CD4-positive, alpha-beta T cell treated with Interleukin-17A for 4 hours (primary cell): Measurements from ENCODE around the gene RTL10.
A peak's percentile ranks its signal among the peaks of the same experiment; 100 is the strongest.
"Not testable (repeated sequence)": the region's sequence is repeated elsewhere in the genome, so short reads cannot be mapped to it uniquely, and the experiment has no call there.

Experiments used
- DNase-seq: peaks from one replicate; pipeline ENCODE4 v3.0.0-alpha.2; 2020; ENCODE audit warnings: mixed read lengths

The RTL10 gene

DNA sequence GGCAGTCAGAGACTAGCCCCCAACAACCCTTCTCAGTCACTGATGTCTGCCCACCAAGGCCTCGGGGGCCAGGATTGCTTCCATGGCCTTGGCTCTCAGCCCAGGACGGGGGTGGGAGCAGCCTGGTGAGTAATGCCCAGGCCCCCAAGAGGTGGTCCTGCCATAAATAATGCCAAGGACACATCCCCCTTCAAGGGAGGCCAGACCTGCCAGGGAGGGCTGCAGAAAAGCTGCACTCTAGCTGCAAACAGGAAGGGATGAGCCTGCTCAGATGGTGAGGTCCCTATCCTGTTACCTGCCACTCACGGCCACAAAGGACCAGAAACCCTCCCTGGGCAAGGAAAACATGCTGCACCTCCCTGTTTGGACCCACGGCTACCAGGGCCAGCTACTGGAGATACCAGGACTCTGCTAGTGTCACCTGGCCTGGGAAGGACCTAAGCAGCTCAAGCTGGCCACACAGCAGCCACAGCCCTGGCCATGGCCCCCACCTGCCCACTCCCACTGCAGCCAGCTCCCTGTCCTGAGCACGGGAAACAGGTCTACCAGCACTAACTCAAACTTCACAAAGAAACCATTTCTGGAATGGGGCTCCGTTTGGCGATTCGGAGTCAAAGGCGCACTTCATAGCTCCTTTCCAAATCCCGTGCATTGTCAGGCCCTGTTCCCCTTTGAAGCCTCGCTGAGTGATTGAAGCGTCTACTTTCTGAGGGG, 12.1 kb downstream of the RTL10 start:
- no peak for DNase-seq

DNA sequence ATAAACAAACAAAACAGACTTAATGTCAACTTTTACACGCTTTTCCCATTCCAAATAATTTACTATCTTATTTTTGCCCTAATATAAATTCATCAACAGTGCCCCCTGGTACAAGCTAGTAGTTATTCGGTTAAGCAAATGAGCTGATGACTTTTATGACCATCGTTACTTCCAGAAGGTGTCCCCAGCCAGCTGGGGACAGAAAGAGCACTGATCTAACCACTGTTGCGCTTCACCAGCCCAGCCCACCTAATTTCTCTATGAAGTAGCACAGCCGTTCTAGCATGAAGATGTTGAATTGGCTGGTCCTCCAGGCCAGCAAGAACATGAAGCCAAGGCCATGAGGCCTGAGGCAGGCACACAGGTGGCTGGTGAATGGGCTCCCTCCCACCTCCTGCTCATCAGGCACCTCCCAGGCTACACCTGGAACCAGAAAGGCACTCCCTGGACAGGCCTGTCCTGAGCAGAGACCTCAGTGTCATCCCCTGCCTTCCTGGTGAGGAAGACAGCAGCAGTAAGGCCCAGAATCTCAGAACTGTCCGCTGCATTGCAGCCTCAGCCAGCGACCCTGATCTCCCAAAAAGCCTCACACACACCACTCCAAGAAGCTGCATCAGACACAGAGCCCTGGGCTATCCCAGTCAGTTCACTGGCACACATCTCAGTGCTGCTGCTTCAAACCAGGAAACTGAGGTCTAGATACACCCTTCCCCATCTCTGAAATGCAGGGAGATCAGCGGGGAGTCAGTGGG, 12.9 kb downstream of the RTL10 start:
- DNase-seq = peak; percentile 1

GRCh38 chr22:19840955-19841640, 13.6 kb downstream of the RTL10 start:
- DNase-seq = no peak

DNA sequence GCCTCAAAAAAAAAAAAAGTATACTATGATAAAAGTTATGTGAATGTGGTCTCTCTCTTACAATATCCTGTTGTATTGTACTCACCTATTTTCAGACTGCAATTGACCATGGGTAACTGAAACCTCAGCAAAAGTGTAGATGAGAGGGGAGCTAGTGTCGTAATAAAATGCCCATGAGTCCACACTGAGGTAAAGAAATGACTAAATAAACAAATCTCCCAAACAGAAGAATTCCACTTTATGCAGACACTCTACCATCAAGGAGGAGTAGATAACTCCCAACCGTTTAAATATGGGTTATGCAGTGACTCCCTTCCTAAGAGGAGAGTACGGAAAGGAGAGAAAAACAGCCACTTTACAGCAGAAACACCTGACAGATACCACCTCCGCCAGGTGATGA, 14.6 kb downstream of the RTL10 start:
- DNase-seq = no peak

- no peak for DNase-seq
Observed at GRCh38 chr22:19837915-19838314, 16.8 kb downstream of the RTL10 start.

GRCh38 chr22:19836512-19836911, 18.2 kb downstream of the RTL10 start:
- DNase-seq = no peak

- DNase-seq = no peak
Observed at GRCh38 chr22:19834599-19834998, 20.1 kb downstream of the RTL10 start.

GRCh38 chr22:19833327-19833726, 21.3 kb downstream of the RTL10 start:
- DNase-seq = not testable (repeated sequence)

DNA sequence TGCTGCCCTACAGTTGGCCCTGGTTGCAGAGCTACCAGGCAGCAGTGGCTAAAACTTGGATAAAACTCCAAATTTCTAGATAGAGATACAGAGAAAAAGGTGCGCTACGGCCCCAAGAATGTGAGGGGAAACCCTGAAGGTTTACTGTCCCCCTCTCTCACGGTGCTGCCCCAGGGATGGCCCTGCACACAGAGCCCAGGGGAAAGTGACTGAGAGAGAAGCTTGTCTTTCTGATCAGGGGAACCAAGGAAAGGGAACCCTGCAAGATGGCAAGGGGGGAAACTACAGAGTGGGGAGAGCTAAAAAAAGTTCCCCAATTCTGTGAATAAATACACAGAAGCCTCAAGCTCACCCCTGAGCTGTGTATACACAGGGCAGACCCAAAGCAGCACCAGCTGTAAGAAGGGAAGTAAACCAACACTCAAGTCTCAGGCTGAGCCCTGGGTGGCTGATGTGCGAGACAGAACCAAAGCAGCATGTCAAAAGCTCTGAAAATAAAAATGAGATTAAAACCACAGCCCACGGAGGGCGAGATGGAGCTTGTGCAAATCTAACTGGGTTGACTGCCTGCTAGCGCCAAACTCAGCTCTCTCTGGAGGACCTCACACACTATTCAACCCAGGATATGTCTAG, 22.1 kb downstream of the RTL10 start:
- no peak for DNase-seq

DNA sequence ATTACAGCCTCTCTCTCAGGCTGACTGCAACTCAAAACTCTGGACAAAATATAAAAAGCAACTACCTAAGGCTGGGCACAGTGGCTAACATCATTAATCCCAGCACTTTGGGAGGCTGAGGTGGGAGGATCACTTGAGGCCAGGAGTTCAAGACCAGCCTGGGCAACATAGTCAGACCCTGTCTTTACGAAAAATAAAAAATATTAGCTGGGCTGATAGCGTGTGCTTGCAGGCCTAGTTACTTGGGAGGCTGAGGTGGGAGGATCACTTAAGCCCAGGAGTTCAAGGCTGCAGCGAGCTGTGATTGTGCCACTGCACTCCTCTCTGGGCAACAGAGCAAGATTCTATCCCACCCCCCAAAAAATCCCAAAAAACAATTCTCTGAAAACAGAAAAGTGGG, 22.7 kb downstream of the RTL10 start:
- not testable (repeated sequence) for DNase-seq

GRCh38 chr22:19831016-19831415, 23.7 kb downstream of the RTL10 start:
- no peak for DNase-seq

DNA sequence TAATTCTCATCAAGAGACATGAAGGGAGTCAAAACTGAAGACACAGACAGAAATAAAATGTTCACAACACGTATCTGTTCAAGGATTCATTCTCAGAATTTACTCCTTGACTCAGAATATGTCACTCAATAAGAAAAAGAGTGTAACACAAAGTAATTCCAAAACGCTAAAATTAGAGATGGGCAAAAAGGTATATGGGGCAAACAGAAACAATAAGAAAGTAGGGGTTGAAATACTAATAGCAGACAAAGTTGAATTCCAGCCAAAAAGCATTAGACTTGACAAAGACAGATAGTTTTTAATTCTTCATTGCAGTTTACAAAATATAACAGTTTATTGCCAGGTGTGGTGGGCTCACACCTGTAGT, 26.7 kb downstream of the RTL10 start:
- no peak for DNase-seq

GRCh38 chr22:19827341-19828034, 27.2 kb downstream of the RTL10 start:
- DNase-seq = no peak

- DNase-seq = no peak
Observed at GRCh38 chr22:19826619-19826950, 28.1 kb downstream of the RTL10 start.

GRCh38 chr22:19825904-19826618, 28.6 kb downstream of the RTL10 start:
- DNase-seq = no peak

DNA sequence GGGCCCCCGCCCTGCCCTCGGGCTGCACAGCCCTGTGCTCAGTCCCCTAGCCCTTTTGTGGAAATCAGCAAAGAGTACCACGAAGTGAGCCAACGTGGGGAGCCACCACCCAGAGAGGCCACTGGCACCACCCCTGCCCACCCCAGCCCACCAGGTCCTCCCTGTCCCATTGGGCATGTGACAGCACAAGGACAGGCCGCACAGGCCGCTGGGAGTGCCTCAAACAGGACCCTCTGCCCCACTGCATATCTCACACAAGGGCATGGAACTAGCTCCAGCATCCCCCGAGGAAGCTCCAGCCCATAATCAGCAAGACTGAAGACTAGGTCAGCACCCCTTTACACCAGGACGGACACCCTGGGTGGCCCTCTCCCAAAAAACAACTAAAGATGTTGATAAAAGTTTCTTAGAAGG, 29.7 kb downstream of the RTL10 start:
- no peak for DNase-seq

DNA sequence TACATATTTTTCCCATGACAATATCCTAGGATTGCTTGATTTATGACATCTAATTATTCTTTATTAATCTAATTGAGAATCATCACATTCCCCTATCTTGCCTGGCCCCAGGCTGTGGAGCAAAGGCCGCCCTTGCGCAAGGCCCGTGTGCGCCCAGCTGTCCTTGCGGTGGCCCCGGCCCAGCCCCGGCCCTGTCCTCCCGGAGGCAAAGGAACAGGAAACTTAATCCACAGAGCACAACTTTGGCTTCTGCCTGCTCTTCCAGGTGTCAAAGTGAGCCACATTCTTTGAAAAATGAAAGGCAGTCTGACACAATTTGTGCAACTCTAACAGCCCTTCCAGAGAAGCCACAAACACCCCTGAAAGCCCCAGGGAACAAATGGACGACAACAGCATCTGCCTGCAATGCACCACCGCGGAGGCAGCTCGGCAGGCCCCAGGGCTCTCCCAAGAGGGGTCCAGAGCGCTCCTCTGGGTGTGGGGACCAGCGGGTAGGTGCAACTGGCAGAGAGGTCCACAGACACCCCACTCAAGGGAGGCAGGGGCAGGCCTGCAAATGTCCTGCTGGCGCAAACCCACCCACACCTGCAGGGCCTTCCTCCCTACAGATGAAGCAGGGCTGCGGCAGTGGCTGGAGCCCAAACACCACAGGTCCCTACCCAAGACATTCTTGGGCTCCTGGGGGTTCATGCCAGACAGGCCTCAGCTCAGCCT, 30.3 kb downstream of the RTL10 start:
- no peak for DNase-seq

DNA sequence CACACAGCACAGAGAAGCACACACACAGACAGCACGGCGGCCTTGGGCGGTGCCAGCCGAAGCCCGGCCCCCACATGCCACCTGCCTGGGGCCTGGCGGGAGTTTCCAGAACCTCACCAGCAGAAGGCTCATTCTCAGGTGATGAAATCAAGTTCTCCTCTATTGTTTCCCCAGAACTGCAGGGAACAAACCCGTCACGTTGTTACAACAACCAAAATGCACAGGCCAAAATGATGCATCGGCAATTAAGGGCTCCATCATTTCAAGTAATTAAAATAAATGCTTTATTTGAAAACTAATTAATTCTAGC, 30.8 kb downstream of the RTL10 start:
- DNase-seq = peak; percentile 1

DNA sequence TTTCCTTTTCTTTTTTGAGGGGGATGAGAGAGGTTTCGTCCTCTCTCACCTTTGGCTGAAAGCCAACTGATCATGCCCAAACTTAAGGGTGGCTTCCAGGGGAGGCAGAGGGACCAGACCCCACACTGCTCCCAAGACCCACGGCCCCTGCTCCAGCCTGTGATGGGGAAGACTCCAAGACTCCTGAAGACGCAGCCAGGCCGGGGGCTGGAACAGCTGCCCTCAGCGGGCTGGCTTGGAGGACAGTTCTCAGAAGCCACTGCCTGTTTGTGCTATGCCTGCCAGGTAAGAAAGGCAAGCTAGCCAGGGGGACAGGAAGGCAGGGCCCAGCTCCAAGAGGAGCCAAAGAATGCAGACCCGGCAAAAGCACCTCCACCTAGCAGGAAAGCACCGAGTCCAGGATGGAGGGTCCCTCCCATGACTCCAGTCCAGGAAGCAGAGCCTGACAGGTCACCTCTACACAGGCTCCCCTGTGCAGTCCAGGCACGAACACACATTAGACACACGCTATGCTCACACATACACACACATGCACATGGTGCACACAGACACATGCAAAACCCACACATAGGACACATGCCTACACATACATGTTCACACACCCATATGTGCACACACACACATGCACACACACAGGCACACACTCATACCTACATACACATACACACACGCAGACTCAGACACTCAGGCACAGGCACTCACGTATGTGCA, 31.3 kb downstream of the RTL10 start:
- peak; percentile 1 for DNase-seq

- DNase-seq = no peak
Observed at GRCh38 chr22:19822301-19823117, 32.2 kb downstream of the RTL10 start.
